PC-9 (cell line): ENCODE measurements around the gene FAT1. TPM values are rescaled to one million over a fixed set of nuclear protein-coding genes. Genes with fewer than 3 reads are reported as not detected.

Source experiments
- BruUV-seq: library from RNA; stranded (reverse); fragments of 400-500 nt; replicated peaks from 2 replicates; lab custom pipeline; 2021; lab: Mats Ljungman, UMichigan
- CTCF ChIA-PET: fragments of 300-600 bp; sonication (Branson Sonifier 250); formaldehyde crosslinking; loops from one replicate; lab custom pipeline; 2022; ENCODE audit warnings: antibody characterized with exemption; lab: Charles Lee
- POLR2A ChIA-PET: fragments of 300-600 bp; sonication (Branson Sonifier 250); formaldehyde crosslinking; loops from one replicate; lab custom pipeline; 2022; ENCODE audit warnings: antibody characterized with exemption; ENCODE audit not compliant: unreplicated experiment; lab: Charles Lee
- DNase-seq, 2 experiments: peaks; one replicate each; pipeline versions ENCODE4 v3.0.0 to v3.0.0-alpha.2; 2015 to 2022; ENCODE audit warnings: mixed read lengths in 1 of 2
- H2AFZ ChIP-seq: fragments of 200-600 bp; sonication (generic); 2 replicates; pipeline ENCODE4 v1.8.1; 2017; ENCODE audit warnings: antibody characterized with exemption
- H3F3A ChIP-seq: fragments of 200-600 bp; sonication (generic); 2 replicates; pipeline ENCODE4 v1.8.1; 2017; ENCODE audit warnings: antibody characterized with exemption, mild to moderate bottlenecking, low read depth; ENCODE audit not compliant: insufficient read depth
- H3K27ac ChIP-seq: fragments of 200-600 bp; sonication (generic); 2 replicates; pipeline ENCODE4 v1.6.1; 2016; ENCODE audit warnings: mixed run types
- H3K27me3 ChIP-seq: fragments of 200-600 bp; sonication (generic); 2 replicates; pipeline ENCODE4 v1.6.1; 2016; ENCODE audit warnings: low read depth, mixed run types; ENCODE audit not compliant: insufficient read depth
- H3K36me3 ChIP-seq: fragments of 200-600 bp; sonication (generic); 2 replicates; pipeline ENCODE4 v1.6.1; 2016; ENCODE audit warnings: low read depth, mixed run types
- H3K4me1 ChIP-seq: fragments of 200-600 bp; sonication (generic); replicated peaks from 2 replicates; pipeline ENCODE4 v1.6.1; 2016; ENCODE audit warnings: mixed run types; ENCODE audit not compliant: insufficient read depth
- H3K4me2 ChIP-seq: fragments of 200-600 bp; sonication (generic); 2 replicates; pipeline ENCODE4 v1.6.1; 2017; ENCODE audit warnings: mixed run types
- H3K4me3 ChIP-seq: fragments of 200-600 bp; sonication (generic); 2 replicates; pipeline ENCODE4 v1.6.1; 2016; ENCODE audit warnings: mixed run types
- H3K79me2 ChIP-seq: fragments of 200-600 bp; sonication (generic); 2 replicates; pipeline ENCODE4 v1.6.1; 2017; ENCODE audit warnings: low read depth, mixed run types
- H3K9me2 ChIP-seq: fragments of 200-600 bp; sonication (generic); 2 replicates; pipeline ENCODE4 v1.8.1; 2017; ENCODE audit warnings: mild to moderate bottlenecking; ENCODE audit not compliant: insufficient read depth
- H3K9me3 ChIP-seq: fragments of 200-600 bp; sonication (generic); 2 replicates; pipeline ENCODE4 v1.8.1; 2016; ENCODE audit warnings: low read depth; ENCODE audit not compliant: insufficient read depth
- H4K20me1 ChIP-seq: fragments of 200-600 bp; sonication (generic); 2 replicates; pipeline ENCODE4 v1.8.1; 2017; ENCODE audit not compliant: insufficient read depth
- CTCF ChIP-seq: fragments of 200-600 bp; sonication (generic); conservative IDR thresholded peaks from 2 replicates; pipeline ENCODE4 v1.6.1; 2017; ENCODE audit warnings: mixed run types, antibody characterized with exemption, mild to moderate bottlenecking, moderate library complexity
- EZH2 ChIP-seq: fragments of 200-600 bp; sonication (generic); IDR thresholded peaks from 2 replicates; pipeline ENCODE4 v1.8.0; 2017; ENCODE audit warnings: antibody characterized with exemption, low read depth
- intact Hi-C: fragments of 100-400 bp; cut with micrococcal nuclease; formaldehyde crosslinking; loops from one replicate; pipeline ENCODE4 v1.10.0; 2022; ENCODE audit not compliant: unreplicated experiment
- total RNA-seq: library from RNA; stranded (reverse); gene quantifications from 2 replicates; pipeline ENCODE4 v1.2.3, GENCODE V29; 2021

FAT1 gene
- total RNA-seq, 1 experiment from 2014 or later, result 73.2 TPM

- no peaks in the 10 kb centered on the region for H3F3A ChIP-seq
- no peak for DNase-seq
- H3K4me2 ChIP-seq, result no peak overlapping the region
- H2AFZ ChIP-seq, result no peak overlapping the region
- BruUV-seq, result no TSS peak
- no peaks in the 10 kb centered on the region for H3K27me3 ChIP-seq
- H3K27ac ChIP-seq, result no peak overlapping the region
- ChIA-PET POLR2A (no interaction called here), CTCF (no interaction called here)
- no peaks in the 10 kb centered on the region for H4K20me1 ChIP-seq
- no peaks in the 10 kb centered on the region for H3K36me3 ChIP-seq
- H3K9me2 ChIP-seq, result no peaks in the 10 kb centered on the region
- H3K79me2 ChIP-seq, result no peaks in the 10 kb centered on the region
- no peaks in the 10 kb centered on the region for H3K9me3 ChIP-seq
- H3K4me1 ChIP-seq, result no peaks in the 10 kb centered on the region
- intact Hi-C loops, result no loop called here
- no peak overlapping the region for H3K4me3 ChIP-seq
- TF ChIP-seq CTCF (no peak), EZH2 (no peak)
Measured at GRCh38 chr4:186653969-186654368, 69.7 kb downstream of the FAT1 start.

GRCh38 chr4:186651624-186652023, 72.0 kb downstream of the FAT1 start:
- TF ChIP-seq EZH2 (no peak), CTCF (no peak)
- Histone ChIP-seq H4K20me1 (no peaks in the 10 kb centered on the region), H3K4me2 (no peak overlapping the region), H3K27ac (no peak overlapping the region), H3K4me1 (no peaks in the 10 kb centered on the region), H3K4me3 (no peak overlapping the region), H3K36me3 (no peaks in the 10 kb centered on the region), H3K79me2 (no peaks in the 10 kb centered on the region), H3K9me2 (no peaks in the 10 kb centered on the region), H3K9me3 (no peaks in the 10 kb centered on the region), H2AFZ (no peak overlapping the region), H3F3A (no peaks in the 10 kb centered on the region), H3K27me3 (no peaks in the 10 kb centered on the region)
- no peak for DNase-seq
- BruUV-seq, result no TSS peak
- intact Hi-C loops, result no loop called here
- CTCF ChIA-PET, result interaction anchor here (0.5 kb wide), 1 partner anchor 25 kb away, joined by 5 read pairs; no protein-coding TSS in a partner anchor
- POLR2A ChIA-PET, result no interaction called here

GRCh38 chr4:186651181-186651603, 72.5 kb downstream of the FAT1 start:
- Histone ChIP-seq H3K36me3 (no peaks in the 10 kb centered on the region), H3K4me1 (no peaks in the 10 kb centered on the region), H3K9me2 (no peaks in the 10 kb centered on the region), H3K4me3 (no peak overlapping the region), H2AFZ (no peak overlapping the region), H3K4me2 (no peak overlapping the region), H3K79me2 (no peaks in the 10 kb centered on the region), H3K9me3 (no peaks in the 10 kb centered on the region), H3K27ac (no peak overlapping the region), H3K27me3 (no peaks in the 10 kb centered on the region), H4K20me1 (no peaks in the 10 kb centered on the region), H3F3A (no peaks in the 10 kb centered on the region)
- intact Hi-C loops, result no loop called here
- TF ChIP-seq CTCF, result no peak
- TF ChIP-seq EZH2, result no peak
- ChIA-PET CTCF (interaction anchor here (0.5 kb wide), 2 partner anchors 25 to 698 kb away, joined by 3 to 5 read pairs; no protein-coding TSS in a partner anchor), POLR2A (no interaction called here)
- DNase-seq, result no peak
- BruUV-seq, result no TSS peak
